Osteoblast (primary cell): ENCODE measurements around the gene ZNF24. TPM values are rescaled to one million over a fixed set of nuclear protein-coding genes. Genes with fewer than 3 reads are reported as not detected.

Source experiments
- DNase-seq: peaks from one replicate; pipeline ENCODE4 v3.0.0; 2011; ENCODE audit warnings: low spot score, mixed read lengths; ENCODE audit not compliant: insufficient read length; ENCODE audit errors: missing footprints
- H2AFZ ChIP-seq: 2 replicates; pipeline ENCODE4 v1.6.0; 2011; ENCODE audit warnings: mild to moderate bottlenecking, low read length
- H3K27ac ChIP-seq: 2 replicates; pipeline ENCODE4 v1.5.1; 2011; ENCODE audit warnings: mild to moderate bottlenecking, low read depth, low read length, moderate library complexity
- H3K27me3 ChIP-seq: 2 replicates; pipeline ENCODE4 v1.6.0; 2012; ENCODE audit warnings: mild to moderate bottlenecking, control low read depth, inconsistent platforms, low read length, moderate library complexity; ENCODE audit not compliant: insufficient read depth
- H3K36me3 ChIP-seq: 2 replicates; pipeline ENCODE4 v1.5.1; 2011; ENCODE audit warnings: mild to moderate bottlenecking, low read length, control low read depth, moderate library complexity; ENCODE audit not compliant: insufficient read depth
- H3K4me1 ChIP-seq: 2 replicates; pipeline ENCODE4 v1.5.1; 2011; ENCODE audit warnings: mild to moderate bottlenecking, low read length, control low read depth, moderate library complexity; ENCODE audit not compliant: insufficient read depth
- H3K4me2 ChIP-seq: 2 replicates; pipeline ENCODE4 v1.6.0; 2011; ENCODE audit warnings: mild to moderate bottlenecking, low read length; ENCODE audit not compliant: insufficient read depth
- H3K4me3 ChIP-seq: fragments of 200-600 bp; sonication (generic); 3 replicates; pipeline ENCODE4 v1.5.1; 2012; ENCODE audit warnings: mild to moderate bottlenecking, low read length, inconsistent platforms; ENCODE audit not compliant: insufficient read depth
- H3K79me2 ChIP-seq: 2 replicates; pipeline ENCODE4 v1.6.0; 2012; ENCODE audit warnings: mild to moderate bottlenecking, low read length, control low read depth, inconsistent platforms; ENCODE audit not compliant: insufficient read depth
- H3K9me3 ChIP-seq: 2 replicates; pipeline ENCODE4 v1.5.1; 2011; ENCODE audit warnings: low read depth, low read length, control low read depth
- H4K20me1 ChIP-seq: 2 replicates; pipeline ENCODE4 v1.6.0; 2012; ENCODE audit warnings: mild to moderate bottlenecking, low read length, control low read depth; ENCODE audit not compliant: insufficient read depth
- total RNA-seq: library from RNA; depleted of rRNA; stranded (reverse); fragments of >200 nt; gene quantifications from 2 replicates; pipeline ENCODE4 v1.2.3, GENCODE V29; 2012
- TF ChIP-seq, protein P1 (sequence below): IDR thresholded peaks from 2 replicates; pipeline ENCODE4 v1.5.1; 2011; ENCODE audit warnings: mild to moderate bottlenecking, low read depth, low read length, moderate library complexity; ENCODE audit errors: extremely low read depth

Gene ZNF24
- total RNA-seq, 1 donor = 29.7 TPM

DNA sequence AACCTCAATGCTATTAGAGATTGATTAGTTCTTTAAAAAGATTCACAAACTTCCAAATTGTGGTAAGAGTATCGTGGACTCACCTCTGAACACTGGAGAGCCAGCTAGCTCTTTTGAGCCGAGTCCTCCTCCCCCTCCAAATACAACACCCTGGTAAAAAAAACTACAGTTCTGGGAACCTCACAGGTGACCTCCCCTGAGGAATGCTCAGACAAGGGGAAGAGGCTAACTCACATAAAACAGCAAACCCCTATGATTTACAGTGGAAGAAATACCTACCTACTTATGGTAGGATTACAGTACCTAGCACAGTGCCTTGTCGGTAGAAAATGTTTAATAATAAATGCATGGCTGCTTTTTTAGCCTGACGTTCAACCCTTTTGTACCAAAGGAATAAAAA lies 8.4 kb downstream of the ZNF24 start:
- H3K79me2 ChIP-seq = peaks cover 38% of the 10 kb centered on the region
- no peaks in the 10 kb centered on the region for H3K27me3 ChIP-seq
- H3K36me3 ChIP-seq = peaks cover 86% of the 10 kb centered on the region
- H3K9me3 ChIP-seq = no peaks in the 10 kb centered on the region
- no peak overlapping the region for H3K4me2 ChIP-seq
- no peak overlapping the region for H3K4me3 ChIP-seq
- peak overlapping the region; percentile 15 for H3K27ac ChIP-seq
- H4K20me1 ChIP-seq = peaks cover 31% of the 10 kb centered on the region
- DNase-seq = no peak
- no peak overlapping the region for H2AFZ ChIP-seq
- TF ChIP-seq, protein P1, sequence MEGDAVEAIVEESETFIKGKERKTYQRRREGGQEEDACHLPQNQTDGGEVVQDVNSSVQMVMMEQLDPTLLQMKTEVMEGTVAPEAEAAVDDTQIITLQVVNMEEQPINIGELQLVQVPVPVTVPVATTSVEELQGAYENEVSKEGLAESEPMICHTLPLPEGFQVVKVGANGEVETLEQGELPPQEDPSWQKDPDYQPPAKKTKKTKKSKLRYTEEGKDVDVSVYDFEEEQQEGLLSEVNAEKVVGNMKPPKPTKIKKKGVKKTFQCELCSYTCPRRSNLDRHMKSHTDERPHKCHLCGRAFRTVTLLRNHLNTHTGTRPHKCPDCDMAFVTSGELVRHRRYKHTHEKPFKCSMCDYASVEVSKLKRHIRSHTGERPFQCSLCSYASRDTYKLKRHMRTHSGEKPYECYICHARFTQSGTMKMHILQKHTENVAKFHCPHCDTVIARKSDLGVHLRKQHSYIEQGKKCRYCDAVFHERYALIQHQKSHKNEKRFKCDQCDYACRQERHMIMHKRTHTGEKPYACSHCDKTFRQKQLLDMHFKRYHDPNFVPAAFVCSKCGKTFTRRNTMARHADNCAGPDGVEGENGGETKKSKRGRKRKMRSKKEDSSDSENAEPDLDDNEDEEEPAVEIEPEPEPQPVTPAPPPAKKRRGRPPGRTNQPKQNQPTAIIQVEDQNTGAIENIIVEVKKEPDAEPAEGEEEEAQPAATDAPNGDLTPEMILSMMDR = no peak
- peaks cover 2% of the 10 kb centered on the region for H3K4me1 ChIP-seq

DNA sequence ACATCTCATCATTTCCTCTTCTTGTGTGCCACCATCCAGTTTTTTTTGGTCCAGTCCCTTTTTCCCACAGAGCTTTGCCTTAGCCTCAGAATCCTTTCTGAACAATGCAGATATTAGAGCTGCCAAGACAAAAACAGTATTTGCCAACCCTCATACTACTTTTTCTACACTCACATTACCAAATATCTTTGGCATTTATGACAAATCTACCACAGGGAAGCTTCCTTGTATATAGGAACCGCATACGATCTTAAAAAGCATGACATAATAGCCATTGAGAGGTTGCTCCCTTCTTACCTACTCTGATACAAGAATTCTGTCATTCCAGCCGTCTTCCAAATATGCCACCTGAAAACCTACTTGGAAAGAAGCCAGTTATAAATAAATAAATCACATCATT lies 9.4 kb downstream of the ZNF24 start:
- H3K27me3 ChIP-seq = no peaks in the 10 kb centered on the region
- H3K79me2 ChIP-seq = peaks cover 28% of the 10 kb centered on the region
- H4K20me1 ChIP-seq = peaks cover 21% of the 10 kb centered on the region
- no peak overlapping the region for H3K4me2 ChIP-seq
- H3K27ac ChIP-seq = peak overlapping the region; percentile 49
- H3K4me3 ChIP-seq = no peak overlapping the region
- H3K4me1 ChIP-seq = peaks cover 2% of the 10 kb centered on the region
- TF ChIP-seq, protein P1 = no peak
- no peak overlapping the region for H2AFZ ChIP-seq
- H3K9me3 ChIP-seq = no peaks in the 10 kb centered on the region
- DNase-seq = no peak
- peaks cover 77% of the 10 kb centered on the region for H3K36me3 ChIP-seq

DNA sequence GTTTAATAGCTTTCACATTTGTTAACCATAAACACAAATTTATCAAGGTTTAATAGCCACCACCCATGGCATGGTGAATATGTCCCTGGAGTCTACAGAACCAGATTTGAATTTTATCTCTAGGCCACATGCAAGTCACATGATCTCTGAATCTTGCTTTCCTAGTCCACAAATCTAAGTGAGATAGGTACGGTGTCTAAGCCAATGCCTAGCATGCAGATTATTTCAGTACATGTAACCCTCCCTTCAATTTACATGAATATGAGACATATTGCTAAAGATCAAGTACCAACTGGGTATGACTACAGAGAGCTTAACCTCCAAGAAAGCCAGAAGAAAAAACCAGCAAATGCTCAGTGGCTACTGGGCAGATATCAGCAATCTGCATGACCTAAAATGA lies 10.0 kb downstream of the ZNF24 start:
- H3K27ac ChIP-seq = peak overlapping the region; percentile 49
- H3K79me2 ChIP-seq = peaks cover 22% of the 10 kb centered on the region
- H3K4me2 ChIP-seq = no peak overlapping the region
- no peak overlapping the region for H2AFZ ChIP-seq
- peaks cover 18% of the 10 kb centered on the region for H4K20me1 ChIP-seq
- TF ChIP-seq, protein P1 = no peak
- no peaks in the 10 kb centered on the region for H3K27me3 ChIP-seq
- peaks cover 71% of the 10 kb centered on the region for H3K36me3 ChIP-seq
- no peak for DNase-seq
- H3K9me3 ChIP-seq = no peaks in the 10 kb centered on the region
- peaks cover 2% of the 10 kb centered on the region for H3K4me1 ChIP-seq
- no peak overlapping the region for H3K4me3 ChIP-seq

DNA sequence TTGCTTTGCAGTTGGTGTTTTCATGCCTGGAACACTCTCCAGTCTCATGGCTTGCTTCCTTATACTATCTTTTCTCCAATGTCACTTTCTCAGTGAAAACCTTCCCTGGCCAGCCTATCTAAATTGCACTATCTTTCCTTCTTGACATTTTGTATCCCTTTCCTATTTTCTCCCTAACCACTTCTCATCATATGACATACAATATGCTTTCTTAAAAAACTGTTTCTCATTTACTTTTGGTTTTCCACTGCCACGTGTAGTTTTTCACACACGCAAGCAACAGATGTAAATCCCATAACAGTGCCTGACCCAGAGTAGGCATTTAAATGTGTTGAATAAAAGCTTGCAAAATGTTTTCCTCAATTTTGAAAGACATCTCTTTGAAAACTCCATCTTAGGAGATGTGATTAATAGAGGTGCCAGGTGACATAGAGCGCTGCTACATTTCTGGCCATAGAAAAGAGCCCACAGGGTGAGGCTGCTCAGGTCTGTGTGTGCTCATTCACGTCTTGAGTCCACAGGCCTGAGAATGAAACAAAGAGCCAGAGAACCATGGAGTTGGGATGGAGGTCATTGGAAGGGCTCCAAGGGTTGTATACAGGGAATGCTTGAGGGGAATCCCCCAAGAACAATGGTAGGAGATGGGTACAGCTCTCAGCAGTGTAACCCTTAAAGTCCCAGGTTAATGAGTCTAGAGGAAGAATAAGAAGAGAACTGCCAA lies 12.7 kb downstream of the ZNF24 start:
- Histone ChIP-seq H3K4me3 (no peak overlapping the region), H3K4me1 (peaks cover 2% of the 10 kb centered on the region), H3K27me3 (no peaks in the 10 kb centered on the region), H3K4me2 (no peak overlapping the region), H3K79me2 (peaks cover 6% of the 10 kb centered on the region), H3K36me3 (peaks cover 44% of the 10 kb centered on the region), H3K27ac (no peak overlapping the region), H2AFZ (no peak overlapping the region), H4K20me1 (peaks cover 18% of the 10 kb centered on the region), H3K9me3 (peaks cover 4% of the 10 kb centered on the region)
- no peak for DNase-seq
- TF ChIP-seq, protein P1 = no peak
